Erythroblast (primary cell): Measurements from ENCODE around the gene CRYBG3.
"Not testable (repeated sequence)": the region's sequence is repeated elsewhere in the genome, so short reads cannot be mapped to it uniquely, and the experiment has no call there.

ENCODE experiments used
- DNase-seq, 2 experiments: peaks; one replicate each; lab custom pipeline; 2025; lab: John Stamatoyannopoulos, UW
- GATA1 ChIP-seq: IDR thresholded peaks from 2 replicates; pipeline ENCODE4 v1.6.1; 2011; ENCODE audit warnings: low read depth, mild to moderate bottlenecking, control low read depth, low read length, moderate library complexity
- POLR2A ChIP-seq: IDR thresholded peaks from 2 replicates; pipeline ENCODE4 v1.6.1; 2011; ENCODE audit warnings: mild to moderate bottlenecking, low read length

Gene CRYBG3

DNA sequence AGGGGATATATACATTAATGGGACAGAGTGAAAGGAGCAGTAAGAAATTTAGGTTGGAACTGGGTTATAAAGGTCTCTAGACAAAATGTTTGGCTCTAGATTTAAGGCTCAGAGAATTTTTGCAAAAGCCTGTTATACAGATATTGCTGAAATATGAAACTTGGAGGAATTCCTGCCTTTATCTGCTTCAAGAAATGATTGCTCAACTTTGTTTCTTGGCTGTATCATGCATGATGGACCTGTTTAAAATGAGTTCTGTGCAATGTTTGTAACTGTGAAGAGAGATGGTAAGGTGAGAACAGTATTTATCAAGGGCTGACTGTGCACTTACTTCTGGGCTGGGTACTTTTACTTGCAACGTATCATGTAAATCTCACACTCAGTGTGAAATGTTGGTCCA is 3.3 kb downstream of the CRYBG3 start:
- TF ChIP-seq GATA1 (no peak), POLR2A (no peak)
- no peak for DNase-seq

- no peak for TF ChIP-seq GATA1
- no peak for TF ChIP-seq POLR2A
- DNase-seq = no peak
Measured at GRCh38 chr3:97827741-97828471, 6.1 kb downstream of the CRYBG3 start.

GRCh38 chr3:97829198-97829597 is 7.4 kb downstream of the CRYBG3 start:
- TF ChIP-seq GATA1 = no peak
- TF ChIP-seq POLR2A = no peak
- no peak for DNase-seq

DNA sequence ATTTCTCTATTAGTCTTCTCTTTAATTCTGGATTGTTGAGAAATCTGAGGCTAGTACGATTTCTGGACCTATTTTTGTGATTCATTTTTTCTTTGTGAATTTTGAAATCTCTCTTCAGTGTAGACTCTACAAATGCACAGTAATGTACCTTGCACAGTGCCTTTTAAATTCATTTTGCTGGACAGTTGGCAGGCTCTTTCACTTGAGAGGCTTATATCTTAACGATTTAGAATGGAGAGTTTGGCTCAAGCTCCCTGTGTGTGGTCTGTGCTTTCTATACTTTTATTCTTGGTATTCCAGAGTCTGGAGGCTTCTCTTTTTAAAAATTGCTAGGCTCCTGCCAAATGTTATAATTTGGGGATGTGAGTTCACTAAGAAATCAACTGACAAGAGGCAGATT is 8.8 kb downstream of the CRYBG3 start:
- DNase-seq = no peak
- no peak for TF ChIP-seq POLR2A
- TF ChIP-seq GATA1 = no peak

- TF ChIP-seq GATA1 = no peak
- TF ChIP-seq POLR2A = no peak
- DNase-seq = no peak
Measured at GRCh38 chr3:97831140-97831539, 9.3 kb downstream of the CRYBG3 start.

DNA sequence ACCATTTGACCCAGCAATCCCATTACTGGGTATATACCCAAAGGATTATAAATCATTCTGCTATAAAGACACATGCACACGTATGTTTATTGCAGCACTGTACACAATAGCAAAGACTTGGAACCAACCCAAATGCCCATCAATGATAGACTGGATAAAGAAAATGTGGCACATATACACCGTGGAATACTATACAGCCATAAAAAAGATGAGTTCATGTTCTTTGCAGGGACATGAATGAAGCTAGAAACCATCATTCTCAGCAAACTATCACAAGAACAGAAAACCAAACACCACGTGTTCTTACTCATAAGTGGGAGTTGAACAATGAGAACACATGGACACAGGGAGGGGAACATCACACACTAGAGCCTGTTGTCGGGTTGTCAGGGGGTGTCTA is 11.4 kb downstream of the CRYBG3 start:
- not testable (repeated sequence) for DNase-seq

GRCh38 chr3:97835761-97836160 is 13.9 kb downstream of the CRYBG3 start:
- no peak for DNase-seq

DNA sequence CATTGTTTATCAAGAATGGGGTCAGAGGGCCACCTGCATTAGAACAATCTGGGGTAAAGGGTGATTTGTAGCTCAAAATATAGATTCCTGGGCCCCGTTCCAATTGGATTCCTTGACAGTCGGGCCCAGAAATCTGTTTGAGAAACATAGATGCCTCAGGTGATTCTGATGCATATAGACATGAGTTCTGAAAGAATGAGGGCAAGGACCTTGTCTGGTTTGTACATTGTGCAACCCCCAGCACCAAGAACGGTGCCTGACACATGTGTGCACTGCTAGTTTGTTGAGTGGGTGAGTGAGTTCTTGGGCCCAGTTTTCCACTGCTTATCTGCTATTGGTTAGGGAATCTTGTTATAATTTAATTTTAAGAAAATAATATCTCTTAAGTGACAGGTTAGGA is 16.6 kb downstream of the CRYBG3 start:
- DNase-seq = no peak
- TF ChIP-seq POLR2A = no peak
- no peak for TF ChIP-seq GATA1

More at GRCh38 chr3:97835761-97836160, 13.9 kb downstream of the CRYBG3 start:
- no peak for TF ChIP-seq POLR2A

DNA sequence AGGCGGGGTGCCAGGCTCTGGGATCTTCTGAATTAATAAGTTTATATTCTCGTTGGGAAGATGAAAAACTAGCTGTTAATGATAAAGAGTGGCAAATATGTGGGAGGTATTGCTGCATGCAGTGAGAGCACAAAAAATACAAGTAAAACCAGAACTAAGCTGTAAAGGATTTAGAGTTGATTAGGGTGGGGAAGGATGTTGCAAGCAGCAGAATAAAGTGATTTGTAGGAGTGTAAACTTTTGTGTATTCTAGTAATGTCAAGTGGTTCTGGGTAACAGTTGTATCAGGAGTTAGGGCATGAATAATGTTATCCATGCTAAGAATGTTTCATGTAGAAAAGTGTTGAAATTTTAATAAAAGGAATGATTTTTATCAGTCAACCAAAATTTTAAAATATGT is 18.1 kb downstream of the CRYBG3 start:
- no peak for DNase-seq
- TF ChIP-seq GATA1 (no peak), POLR2A (no peak)

DNA sequence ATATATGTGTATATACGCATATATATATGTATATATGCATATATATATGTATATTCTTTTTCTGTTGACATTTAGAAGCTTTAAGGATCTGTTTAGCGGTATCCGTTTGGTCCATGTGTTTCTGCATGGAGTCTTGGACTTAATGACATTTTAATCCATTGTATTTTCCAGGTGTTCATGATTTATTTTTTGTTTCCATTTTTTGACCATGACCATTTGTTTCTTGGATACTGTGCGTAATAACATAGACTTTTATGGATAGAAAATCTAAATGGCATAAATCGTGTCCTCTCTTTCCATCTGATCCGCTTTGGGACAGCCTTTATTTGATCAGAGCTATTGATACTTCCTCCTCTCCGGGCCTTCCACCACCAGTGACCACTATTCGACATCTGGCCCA is 19.5 kb downstream of the CRYBG3 start:
- no peak for TF ChIP-seq POLR2A
- DNase-seq = no peak

DNA sequence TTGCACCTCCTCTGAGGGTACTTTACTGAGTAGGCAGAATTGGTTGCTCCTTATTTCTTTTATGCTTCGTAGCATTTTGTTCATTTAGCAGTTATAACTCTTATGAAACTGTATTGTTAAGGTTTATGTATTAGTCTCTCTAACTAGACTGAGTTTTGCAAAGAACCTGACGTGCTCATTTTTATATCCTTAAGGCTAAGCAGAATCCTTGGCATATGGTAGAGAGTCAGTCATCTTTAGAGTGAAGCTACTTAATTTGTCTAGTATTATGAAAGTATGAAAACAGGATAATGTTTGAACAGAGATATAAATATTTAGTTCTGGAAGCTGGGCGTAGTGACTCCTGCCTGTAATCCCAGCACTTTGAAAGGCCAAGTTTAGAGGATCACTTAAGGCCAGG is 20.1 kb downstream of the CRYBG3 start:
- no peak for DNase-seq
- TF ChIP-seq POLR2A (no peak), GATA1 (no peak)

DNA sequence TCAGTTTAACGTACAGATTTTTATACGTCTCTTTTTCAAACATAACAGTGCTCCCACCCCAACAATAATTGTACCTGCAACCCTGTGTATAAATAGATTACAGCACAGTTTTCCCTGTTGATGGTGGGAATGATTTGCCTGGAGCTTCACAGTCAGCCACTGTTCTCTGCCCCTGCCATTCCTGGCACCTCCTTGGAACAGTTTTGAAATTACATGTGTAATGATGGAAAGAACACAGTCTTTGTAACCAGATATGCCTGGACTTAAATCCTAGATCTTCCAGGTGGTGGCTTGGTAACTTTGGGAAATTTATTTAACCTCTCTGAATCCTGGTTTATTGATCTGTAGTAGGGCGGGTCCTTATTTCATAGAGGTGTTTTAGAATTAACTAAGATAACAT is 27.0 kb downstream of the CRYBG3 start:
- no peak for DNase-seq

GRCh38 chr3:97857401-97857800 is 35.6 kb downstream of the CRYBG3 start:
- no peak for TF ChIP-seq POLR2A
- no peak for TF ChIP-seq GATA1
- no peak for DNase-seq

More for the DNA sequence above, 27.0 kb downstream of the CRYBG3 start:
- no peak for TF ChIP-seq POLR2A
- TF ChIP-seq GATA1 = no peak

DNA sequence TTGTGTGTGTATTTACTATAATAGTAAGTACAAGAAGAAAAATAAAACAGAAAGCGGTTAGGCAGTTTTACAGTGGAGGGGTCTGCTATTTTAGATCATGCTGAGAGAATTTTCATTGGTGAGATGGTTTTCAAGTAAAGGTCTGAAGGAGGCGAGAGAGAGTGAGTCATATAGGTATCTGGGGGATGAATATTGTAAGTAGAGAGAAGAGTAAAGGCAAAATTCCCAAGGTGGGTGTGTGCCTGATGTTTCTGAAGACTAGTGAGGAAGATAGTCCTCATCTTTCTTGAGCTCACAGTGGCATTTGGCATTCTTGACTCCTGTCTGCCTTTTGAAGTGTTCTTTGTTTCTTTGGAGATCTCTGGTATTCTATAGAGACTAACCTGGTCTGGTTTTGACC is 38.6 kb downstream of the CRYBG3 start:
- no peak for DNase-seq
- no peak for TF ChIP-seq POLR2A
- no peak for TF ChIP-seq GATA1

DNA sequence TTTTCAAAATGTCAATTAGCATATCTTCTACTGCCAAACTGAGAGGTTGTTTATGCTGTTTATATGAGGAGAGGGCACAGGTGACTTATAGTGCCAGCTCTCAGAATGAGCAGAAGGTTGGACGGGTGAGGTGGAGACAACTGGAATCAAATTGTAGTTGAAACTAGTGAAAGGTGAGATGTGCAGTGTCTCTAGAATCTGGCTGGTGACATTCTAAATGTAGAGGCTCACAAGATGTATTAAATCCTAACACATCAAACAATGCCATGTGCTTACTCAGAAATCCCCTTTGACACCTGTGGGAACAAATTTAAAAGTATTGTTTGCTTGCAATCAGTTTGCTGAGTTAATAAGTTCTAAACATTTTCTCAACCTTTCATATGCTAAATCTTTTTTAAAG is 40.8 kb downstream of the CRYBG3 start:
- TF ChIP-seq GATA1 = no peak
- TF ChIP-seq POLR2A = no peak
- DNase-seq = no peak

- TF ChIP-seq GATA1 (no peak), POLR2A (no peak)
- DNase-seq = no peak
Measured at GRCh38 chr3:97863031-97863430, 41.2 kb downstream of the CRYBG3 start.
